GM12878 (cell line): Measurements from ENCODE around the gene SLC6A1.

Source experiments
- DPF2 ChIP-seq: fragments of 450-650 bp; IDR thresholded peaks from 2 replicates; pipeline ENCODE4 v1.6.1; 2017; ENCODE audit warnings: mild to moderate bottlenecking
- EZH2 ChIP-seq: IDR thresholded peaks from 2 replicates; pipeline ENCODE4 v1.6.1; 2012; ENCODE audit warnings: low read depth, mild to moderate bottlenecking, control low read depth, inconsistent platforms, low read length, borderline replicate concordance; ENCODE audit not compliant: control insufficient read depth
- FOXM1 ChIP-seq: IDR thresholded peaks from 2 replicates; pipeline ENCODE4 v1.6.1; 2012; ENCODE audit warnings: low read depth, mild to moderate bottlenecking, inconsistent platforms, low read length, moderate library complexity
- JUND ChIP-seq: IDR thresholded peaks from 2 replicates; pipeline ENCODE4 v1.6.1; 2012; ENCODE audit warnings: low read depth, mild to moderate bottlenecking, low read length, improper control_type of control experiment, moderate library complexity
- NR2F1 ChIP-seq: fragments of 450-650 bp; conservative IDR thresholded peaks from 2 replicates; pipeline ENCODE4 v1.6.1; 2017; ENCODE audit warnings: mild to moderate bottlenecking
- POLR2A ChIP-seq: IDR thresholded peaks from 2 replicates; pipeline ENCODE4 v1.6.1; 2011; ENCODE audit warnings: low read depth, mild to moderate bottlenecking, low read length
- RCOR1 ChIP-seq: conservative IDR thresholded peaks from 2 replicates; pipeline ENCODE4 v1.6.1; 2012; ENCODE audit warnings: low read depth, low read length, improper control_type of control experiment
- TCF12 ChIP-seq: IDR thresholded peaks from 2 replicates; pipeline ENCODE4 v1.6.1; 2011; ENCODE audit warnings: low read depth, mild to moderate bottlenecking, low read length
- TF ChIP-seq, protein P1 (sequence below), 3 experiments: IDR thresholded peaks in 2 of 3; conservative IDR thresholded peaks in 1 of 3; 2 replicates each; pipeline ENCODE4 v1.5.1; 2011; ENCODE audit warnings: low read depth in 3 of 3, low read length in 3 of 3, mild to moderate bottlenecking in 3 of 3, control low read depth in 2 of 3, moderate library complexity in 2 of 3, inconsistent platforms in 1 of 3, mixed read lengths in 1 of 3; ENCODE audit not compliant: control insufficient read depth in 2 of 3, insufficient read depth in 1 of 3; ENCODE audit errors: extremely low read depth in 1 of 3
- TF ChIP-seq, protein P2 (sequence below): IDR thresholded peaks from 2 replicates; pipeline ENCODE4 v1.6.1; 2012; ENCODE audit warnings: low read length, inconsistent platforms
- TF ChIP-seq, protein P3 (sequence below): fragments of 450-650 bp; IDR thresholded peaks from 2 replicates; pipeline ENCODE4 v1.6.1; 2016; ENCODE audit warnings: mild to moderate bottlenecking
- TF ChIP-seq, protein P4 (sequence below): IDR thresholded peaks from 2 replicates; pipeline ENCODE4 v1.6.1; 2012; ENCODE audit warnings: low read depth, low read length, improper control_type of control experiment
- TF ChIP-seq, protein P5 (sequence below): IDR thresholded peaks from 2 replicates; pipeline ENCODE4 v1.6.1; 2012; ENCODE audit warnings: mild to moderate bottlenecking, low read depth, low read length

DNA sequence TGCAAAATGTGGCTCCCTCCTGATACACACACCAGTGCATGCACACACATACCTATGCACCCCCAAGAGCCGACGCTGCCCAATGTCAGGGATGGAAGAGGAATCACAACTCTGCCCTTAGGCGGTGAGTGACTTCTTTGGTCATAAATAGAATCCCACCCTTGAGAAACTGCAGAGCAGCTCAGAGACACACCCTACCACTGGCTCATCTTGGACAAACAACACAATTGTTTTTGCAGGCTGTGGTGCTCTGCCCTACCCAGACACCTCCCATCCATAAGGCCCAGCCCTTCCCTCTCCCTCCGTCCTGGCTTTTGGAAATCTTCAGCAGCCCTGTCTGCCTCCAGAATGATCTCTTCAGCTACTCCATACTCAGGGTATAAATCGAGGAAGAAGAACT lies 87.9 kb downstream of the SLC6A1 start:
- no peak for TF ChIP-seq DPF2
- TF ChIP-seq, protein P1, sequence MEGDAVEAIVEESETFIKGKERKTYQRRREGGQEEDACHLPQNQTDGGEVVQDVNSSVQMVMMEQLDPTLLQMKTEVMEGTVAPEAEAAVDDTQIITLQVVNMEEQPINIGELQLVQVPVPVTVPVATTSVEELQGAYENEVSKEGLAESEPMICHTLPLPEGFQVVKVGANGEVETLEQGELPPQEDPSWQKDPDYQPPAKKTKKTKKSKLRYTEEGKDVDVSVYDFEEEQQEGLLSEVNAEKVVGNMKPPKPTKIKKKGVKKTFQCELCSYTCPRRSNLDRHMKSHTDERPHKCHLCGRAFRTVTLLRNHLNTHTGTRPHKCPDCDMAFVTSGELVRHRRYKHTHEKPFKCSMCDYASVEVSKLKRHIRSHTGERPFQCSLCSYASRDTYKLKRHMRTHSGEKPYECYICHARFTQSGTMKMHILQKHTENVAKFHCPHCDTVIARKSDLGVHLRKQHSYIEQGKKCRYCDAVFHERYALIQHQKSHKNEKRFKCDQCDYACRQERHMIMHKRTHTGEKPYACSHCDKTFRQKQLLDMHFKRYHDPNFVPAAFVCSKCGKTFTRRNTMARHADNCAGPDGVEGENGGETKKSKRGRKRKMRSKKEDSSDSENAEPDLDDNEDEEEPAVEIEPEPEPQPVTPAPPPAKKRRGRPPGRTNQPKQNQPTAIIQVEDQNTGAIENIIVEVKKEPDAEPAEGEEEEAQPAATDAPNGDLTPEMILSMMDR (IDR thresholded peaks at IDR 0.05 in 2 of 3, conservative IDR thresholded peaks at IDR 0.05 in 1 of 3; ENCODE audit: control insufficient read depth in 2 of 3, extremely low read depth in 1 of 3, insufficient read depth in 1 of 3, low read depth in 3 of 3, low read length in 3 of 3), result no peak
- no peak for TF ChIP-seq NR2F1
- TF ChIP-seq, protein P2, sequence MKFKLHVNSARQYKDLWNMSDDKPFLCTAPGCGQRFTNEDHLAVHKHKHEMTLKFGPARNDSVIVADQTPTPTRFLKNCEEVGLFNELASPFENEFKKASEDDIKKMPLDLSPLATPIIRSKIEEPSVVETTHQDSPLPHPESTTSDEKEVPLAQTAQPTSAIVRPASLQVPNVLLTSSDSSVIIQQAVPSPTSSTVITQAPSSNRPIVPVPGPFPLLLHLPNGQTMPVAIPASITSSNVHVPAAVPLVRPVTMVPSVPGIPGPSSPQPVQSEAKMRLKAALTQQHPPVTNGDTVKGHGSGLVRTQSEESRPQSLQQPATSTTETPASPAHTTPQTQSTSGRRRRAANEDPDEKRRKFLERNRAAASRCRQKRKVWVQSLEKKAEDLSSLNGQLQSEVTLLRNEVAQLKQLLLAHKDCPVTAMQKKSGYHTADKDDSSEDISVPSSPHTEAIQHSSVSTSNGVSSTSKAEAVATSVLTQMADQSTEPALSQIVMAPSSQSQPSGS, result no peak
- no peak for TF ChIP-seq TCF12
- no peak for TF ChIP-seq JUND
- TF ChIP-seq EZH2, result no peak
- TF ChIP-seq FOXM1, result no peak
- TF ChIP-seq, protein P3, sequence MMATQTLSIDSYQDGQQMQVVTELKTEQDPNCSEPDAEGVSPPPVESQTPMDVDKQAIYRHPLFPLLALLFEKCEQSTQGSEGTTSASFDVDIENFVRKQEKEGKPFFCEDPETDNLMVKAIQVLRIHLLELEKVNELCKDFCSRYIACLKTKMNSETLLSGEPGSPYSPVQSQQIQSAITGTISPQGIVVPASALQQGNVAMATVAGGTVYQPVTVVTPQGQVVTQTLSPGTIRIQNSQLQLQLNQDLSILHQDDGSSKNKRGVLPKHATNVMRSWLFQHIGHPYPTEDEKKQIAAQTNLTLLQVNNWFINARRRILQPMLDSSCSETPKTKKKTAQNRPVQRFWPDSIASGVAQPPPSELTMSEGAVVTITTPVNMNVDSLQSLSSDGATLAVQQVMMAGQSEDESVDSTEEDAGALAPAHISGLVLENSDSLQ, result no peak
- TF ChIP-seq, protein P4, sequence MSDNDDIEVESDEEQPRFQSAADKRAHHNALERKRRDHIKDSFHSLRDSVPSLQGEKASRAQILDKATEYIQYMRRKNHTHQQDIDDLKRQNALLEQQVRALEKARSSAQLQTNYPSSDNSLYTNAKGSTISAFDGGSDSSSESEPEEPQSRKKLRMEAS, result no peak
- no peak for TF ChIP-seq POLR2A
- no peak for TF ChIP-seq RCOR1
- TF ChIP-seq, protein P5, sequence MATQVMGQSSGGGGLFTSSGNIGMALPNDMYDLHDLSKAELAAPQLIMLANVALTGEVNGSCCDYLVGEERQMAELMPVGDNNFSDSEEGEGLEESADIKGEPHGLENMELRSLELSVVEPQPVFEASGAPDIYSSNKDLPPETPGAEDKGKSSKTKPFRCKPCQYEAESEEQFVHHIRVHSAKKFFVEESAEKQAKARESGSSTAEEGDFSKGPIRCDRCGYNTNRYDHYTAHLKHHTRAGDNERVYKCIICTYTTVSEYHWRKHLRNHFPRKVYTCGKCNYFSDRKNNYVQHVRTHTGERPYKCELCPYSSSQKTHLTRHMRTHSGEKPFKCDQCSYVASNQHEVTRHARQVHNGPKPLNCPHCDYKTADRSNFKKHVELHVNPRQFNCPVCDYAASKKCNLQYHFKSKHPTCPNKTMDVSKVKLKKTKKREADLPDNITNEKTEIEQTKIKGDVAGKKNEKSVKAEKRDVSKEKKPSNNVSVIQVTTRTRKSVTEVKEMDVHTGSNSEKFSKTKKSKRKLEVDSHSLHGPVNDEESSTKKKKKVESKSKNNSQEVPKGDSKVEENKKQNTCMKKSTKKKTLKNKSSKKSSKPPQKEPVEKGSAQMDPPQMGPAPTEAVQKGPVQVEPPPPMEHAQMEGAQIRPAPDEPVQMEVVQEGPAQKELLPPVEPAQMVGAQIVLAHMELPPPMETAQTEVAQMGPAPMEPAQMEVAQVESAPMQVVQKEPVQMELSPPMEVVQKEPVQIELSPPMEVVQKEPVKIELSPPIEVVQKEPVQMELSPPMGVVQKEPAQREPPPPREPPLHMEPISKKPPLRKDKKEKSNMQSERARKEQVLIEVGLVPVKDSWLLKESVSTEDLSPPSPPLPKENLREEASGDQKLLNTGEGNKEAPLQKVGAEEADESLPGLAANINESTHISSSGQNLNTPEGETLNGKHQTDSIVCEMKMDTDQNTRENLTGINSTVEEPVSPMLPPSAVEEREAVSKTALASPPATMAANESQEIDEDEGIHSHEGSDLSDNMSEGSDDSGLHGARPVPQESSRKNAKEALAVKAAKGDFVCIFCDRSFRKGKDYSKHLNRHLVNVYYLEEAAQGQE, result no peak
